ENCODE data around the gene UGCG. TPM values are rescaled to one million over a fixed set of nuclear protein-coding genes. Genes with fewer than 3 reads are reported as not detected.
A peak's percentile ranks its signal among the peaks of the same experiment; 100 is the strongest.

The UGCG gene
- total and polyA plus RNA-seq, 2 experiments from 2014 or later, result 73.1 to 148 TPM

- DNase-seq, result peak; percentile 48
- Histone ChIP-seq H3K4me2 (ENCODE audit: unreplicated experiment) (peak overlapping the region; percentile 87), H3K79me2 (ENCODE audit: insufficient read depth) (peaks cover 78% of the 10 kb centered on the region), H3K9me3 (ENCODE audit: low read depth) (no peaks in the 10 kb centered on the region), H3K4me1 (ENCODE audit: insufficient read depth) (peaks cover 14% of the 10 kb centered on the region), H3F3A (ENCODE audit: insufficient read depth) (peaks cover 61% of the 10 kb centered on the region), H3K9me2 (ENCODE audit: insufficient read depth) (no peaks in the 10 kb centered on the region), H3K27ac (peak overlapping the region; percentile 83), H3K36me3 (ENCODE audit: low read depth) (0 out of 2 replicates have a peak, but pooled peaks cover 3% of the 10 kb centered on the region), H3K9ac (peak overlapping the region; percentile 88), H3K4me3 (peak overlapping the region; percentile 99), H2AFZ (no peak overlapping the region), H3K27me3 (replicated peaks; ENCODE audit: insufficient read depth) (no peaks in the 10 kb centered on the region), H4K20me1 (ENCODE audit: insufficient read depth) (peaks cover 9% of the 10 kb centered on the region)
- in situ Hi-C loops (cut with MboI), result no loop called here
- 18 to 21% methylated on average over 12 of the region's 12 CpGs for WGBS, 2 experiments (ENCODE audit: low coverage in 1 of 2, low lambda C conversion rate in 2 of 2, missing lambda C conversion rate in 2 of 2)
- no peak for TF ChIP-seq EZH2 (IDR thresholded peaks at IDR 0.05; ENCODE audit: insufficient read depth, poor library complexity, severe bottlenecking)
- no peak for TF ChIP-seq EZH2phosphoT487 (IDR thresholded peaks at IDR 0.05; ENCODE audit: insufficient read depth, low read depth)
Observed at GRCh38 chr9:111897601-111898137, 1.1 kb downstream of the UGCG start.

DNA sequence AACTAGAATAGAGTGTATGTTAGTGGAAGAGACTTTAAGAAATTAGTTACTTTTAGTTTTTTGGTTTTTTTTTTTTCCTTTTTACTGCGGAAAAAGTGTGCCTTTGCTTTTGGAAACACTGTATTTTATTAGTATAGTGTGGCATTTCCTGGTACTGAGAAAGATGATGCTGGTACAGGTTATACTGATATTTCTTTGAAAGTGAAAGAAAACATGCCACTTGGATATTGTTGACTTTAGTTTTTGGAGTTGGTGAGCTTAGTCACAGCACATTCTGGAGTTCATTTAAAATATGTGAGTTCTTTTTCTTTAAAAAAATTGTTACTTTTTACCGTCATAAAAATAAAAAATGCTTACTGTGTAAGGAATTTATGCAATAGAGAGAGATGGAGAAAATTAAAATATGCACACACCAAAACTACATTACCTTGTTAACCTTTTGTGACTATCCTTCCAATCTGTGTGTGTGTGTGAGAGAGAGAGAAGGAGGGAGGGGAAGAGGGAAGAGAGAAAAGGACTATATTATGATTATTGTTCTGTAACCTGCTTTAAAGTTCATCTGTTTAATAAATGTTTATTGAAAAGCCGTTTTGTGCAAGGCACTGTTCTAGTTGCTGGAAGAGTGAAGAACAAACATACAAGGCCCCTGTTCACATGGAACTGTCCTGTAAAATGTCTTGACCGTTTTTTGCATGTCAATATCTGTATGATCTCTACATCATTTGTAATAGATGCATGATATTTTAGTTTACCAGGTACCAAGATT, 1.9 kb downstream of the UGCG start:
- TF ChIP-seq EZH2 (IDR thresholded peaks at IDR 0.05; ENCODE audit: insufficient read depth, poor library complexity, severe bottlenecking) (no peak), EZH2phosphoT487 (IDR thresholded peaks at IDR 0.05; ENCODE audit: insufficient read depth, low read depth) (no peak)
- in situ Hi-C loops (cut with MboI), result no loop called here

DNA sequence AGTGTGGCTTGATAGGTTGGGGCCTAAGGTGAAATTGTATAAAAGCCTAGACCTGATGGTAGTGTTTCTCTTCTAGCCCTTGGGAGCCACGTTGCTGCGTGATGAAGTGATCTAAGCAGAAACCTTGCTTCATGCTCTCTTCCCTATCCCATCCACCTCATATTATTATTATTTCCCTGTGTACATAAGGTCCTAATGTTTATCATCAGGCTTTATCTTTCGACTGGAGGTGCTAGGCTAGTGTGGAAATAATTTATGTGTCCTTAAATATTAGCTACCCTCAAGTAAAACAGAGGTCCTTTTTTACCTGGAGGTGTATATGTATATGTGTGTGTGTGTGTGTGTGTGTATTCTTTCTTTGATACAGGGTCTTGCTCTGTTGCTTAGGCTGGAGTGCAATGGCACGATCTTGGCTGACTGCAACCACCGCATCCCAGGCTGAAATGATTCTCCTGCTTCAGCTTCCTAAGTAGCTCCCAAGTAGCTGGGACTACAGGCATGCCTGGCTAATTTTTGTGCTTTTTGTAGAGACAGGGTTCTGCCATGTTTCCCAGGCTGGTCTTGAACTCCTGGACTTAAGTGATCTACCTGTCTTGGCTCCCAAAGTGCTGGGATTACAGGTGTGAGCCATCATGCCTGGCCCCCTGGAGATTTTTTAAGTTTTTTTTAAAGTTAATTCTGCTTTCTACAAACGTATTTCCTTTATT, 3.7 kb downstream of the UGCG start:
- Histone ChIP-seq H3K4me1 (ENCODE audit: insufficient read depth) (peaks cover 35% of the 10 kb centered on the region), H3K9ac (peak overlapping the region; percentile 88), H3K4me3 (peak overlapping the region; percentile 99), H3K27ac (peak overlapping the region; percentile 83), H3K27me3 (replicated peaks; ENCODE audit: insufficient read depth) (no peaks in the 10 kb centered on the region), H3K36me3 (ENCODE audit: low read depth) (0 out of 2 replicates have a peak, but pooled peaks cover 3% of the 10 kb centered on the region), H3K4me2 (ENCODE audit: unreplicated experiment) (peak overlapping the region; percentile 87), H2AFZ (no peak overlapping the region), H4K20me1 (ENCODE audit: insufficient read depth) (peaks cover 19% of the 10 kb centered on the region), H3K9me3 (ENCODE audit: low read depth) (no peaks in the 10 kb centered on the region), H3F3A (ENCODE audit: insufficient read depth) (peaks cover 80% of the 10 kb centered on the region), H3K9me2 (ENCODE audit: insufficient read depth) (no peaks in the 10 kb centered on the region), H3K79me2 (ENCODE audit: insufficient read depth) (peaks cover 94% of the 10 kb centered on the region)
- TF ChIP-seq EZH2 (IDR thresholded peaks at IDR 0.05; ENCODE audit: insufficient read depth, poor library complexity, severe bottlenecking), result no peak
- in situ Hi-C loops (cut with MboI), result no loop called here
- no peak for DNase-seq
- WGBS, 2 experiments (ENCODE audit: low coverage in 1 of 2, low lambda C conversion rate in 2 of 2, missing lambda C conversion rate in 2 of 2), result 83 to 84% methylated on average over 6 of the region's 6 CpGs

More for the DNA sequence above, 1.9 kb downstream of the UGCG start:
- Histone ChIP-seq H3K27ac (peak overlapping the region; percentile 83), H3K27me3 (replicated peaks; ENCODE audit: insufficient read depth) (no peaks in the 10 kb centered on the region), H3K79me2 (ENCODE audit: insufficient read depth) (peaks cover 87% of the 10 kb centered on the region), H3K9me2 (ENCODE audit: insufficient read depth) (no peaks in the 10 kb centered on the region), H3F3A (ENCODE audit: insufficient read depth) (peaks cover 68% of the 10 kb centered on the region), H3K4me1 (ENCODE audit: insufficient read depth) (peaks cover 21% of the 10 kb centered on the region), H2AFZ (no peak overlapping the region), H3K9ac (peak overlapping the region; percentile 88), H3K36me3 (ENCODE audit: low read depth) (0 out of 2 replicates have a peak, but pooled peaks cover 3% of the 10 kb centered on the region), H4K20me1 (ENCODE audit: insufficient read depth) (peaks cover 13% of the 10 kb centered on the region), H3K9me3 (ENCODE audit: low read depth) (no peaks in the 10 kb centered on the region), H3K4me2 (ENCODE audit: unreplicated experiment) (peak overlapping the region; percentile 87), H3K4me3 (peak overlapping the region; percentile 99)
- WGBS, 2 experiments (ENCODE audit: low coverage in 1 of 2, low lambda C conversion rate in 2 of 2, missing lambda C conversion rate in 2 of 2), result 11 to 14% methylated on average over 4 of the region's 4 CpGs
- peak; percentile 48 for DNase-seq

DNA sequence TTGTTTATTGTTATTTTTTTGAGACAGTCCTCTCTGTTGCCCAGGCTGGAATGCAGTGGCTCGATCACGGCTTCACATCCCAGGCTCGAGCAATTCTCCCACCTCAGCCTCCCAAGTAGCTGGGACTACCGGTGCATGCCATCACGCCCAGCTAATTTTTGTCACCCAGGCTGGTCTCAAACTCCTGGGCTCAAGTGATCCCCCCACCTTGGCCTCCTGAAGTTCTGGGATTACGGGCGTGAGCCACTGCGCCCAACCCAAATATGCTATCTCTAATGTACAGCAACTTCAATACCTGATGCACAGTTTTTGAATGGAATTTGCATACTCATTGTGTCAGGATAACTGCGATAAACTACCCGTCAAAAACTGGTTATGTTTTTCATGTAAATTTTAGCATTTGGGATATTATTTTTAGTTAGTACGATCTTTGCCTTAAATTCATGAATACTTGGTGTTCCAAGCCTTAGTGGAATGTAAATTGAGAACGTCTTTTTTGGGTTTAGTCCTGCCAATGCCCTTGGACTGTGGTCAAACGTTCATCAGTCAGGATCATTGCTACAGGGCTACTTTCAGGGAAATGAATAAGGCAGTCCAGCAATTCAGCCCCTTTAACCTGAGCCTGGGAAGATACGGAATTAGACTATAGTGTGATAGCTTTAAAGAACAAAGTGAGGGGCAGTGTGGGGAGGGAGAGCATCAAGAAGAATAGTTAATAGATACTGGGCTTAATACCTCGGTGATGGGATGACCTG, 4.4 kb downstream of the UGCG start:
- TF ChIP-seq EZH2phosphoT487 (IDR thresholded peaks at IDR 0.05; ENCODE audit: insufficient read depth, low read depth) (no peak), EZH2 (IDR thresholded peaks at IDR 0.05; ENCODE audit: insufficient read depth, poor library complexity, severe bottlenecking) (no peak)
- peaks cover 26% of the 10 kb centered on the region for H4K20me1 ChIP-seq (ENCODE audit: insufficient read depth)
- peak overlapping the region; percentile 99 for H3K4me3 ChIP-seq
- no peaks in the 10 kb centered on the region for H3K9me3 ChIP-seq (ENCODE audit: low read depth)
- no peak for DNase-seq
- peak overlapping the region; percentile 88; the same call in 1 of the 2 replicates for H3K9ac ChIP-seq
- peaks cover 29% of the 10 kb centered on the region for H3K4me1 ChIP-seq (ENCODE audit: insufficient read depth)
- 0 out of 2 replicates have a peak, but pooled peaks cover 3% of the 10 kb centered on the region for H3K36me3 ChIP-seq (ENCODE audit: low read depth)
- H3K4me2 ChIP-seq (ENCODE audit: unreplicated experiment), result peak overlapping the region; percentile 87
- H2AFZ ChIP-seq, result no peak overlapping the region
- H3K27me3 ChIP-seq (replicated peaks; ENCODE audit: insufficient read depth), result no peaks in the 10 kb centered on the region
- H3F3A ChIP-seq (ENCODE audit: insufficient read depth), result peaks cover 73% of the 10 kb centered on the region
- in situ Hi-C loops (cut with MboI), result no loop called here
- 81 to 82% methylated on average over 15 of the region's 15 CpGs for WGBS, 2 experiments (ENCODE audit: low coverage in 1 of 2, low lambda C conversion rate in 2 of 2, missing lambda C conversion rate in 2 of 2)
- no peaks in the 10 kb centered on the region for H3K9me2 ChIP-seq (ENCODE audit: insufficient read depth)
- H3K79me2 ChIP-seq (ENCODE audit: insufficient read depth), result peaks cover 94% of the 10 kb centered on the region
- peak overlapping the region; percentile 83 for H3K27ac ChIP-seq
